NCI-H226 (cell line): ENCODE measurements around the gene GPR78.

Source experiments
- DNase-seq: peaks from one replicate; pipeline ENCODE4 v3.0.0-alpha.2; 2015

The GPR78 gene

GRCh38 chr4:8580321-8581093 is at the start of gene GPR78:
Gene GPR78, plus strand, starts transcription at chr4:8580392. Its CDS starts 591 bp downstream, at chr4:8580983.
- no peak for DNase-seq

GRCh38 chr4:8532245-8532781 is 47.9 kb upstream of the GPR78 start:
- DNase-seq: no peak

GRCh38 chr4:8533274-8533865 is 46.8 kb upstream of the GPR78 start:
- DNase-seq: no peak

GRCh38 chr4:8534129-8534528 is 46.1 kb upstream of the GPR78 start:
- DNase-seq: peak; percentile 53

- no peak for DNase-seq
Measured at GRCh38 chr4:8534611-8535010, 45.6 kb upstream of the GPR78 start.

GRCh38 chr4:8536467-8536866 is 43.7 kb upstream of the GPR78 start:
- DNase-seq: no peak

GRCh38 chr4:8537041-8537461 is 43.1 kb upstream of the GPR78 start:
- peak; percentile 73 for DNase-seq

- no peak for DNase-seq
Measured at GRCh38 chr4:8538076-8538702, 42.0 kb upstream of the GPR78 start.

GRCh38 chr4:8538703-8539567 is 41.3 kb upstream of the GPR78 start:
- peak; percentile 51 for DNase-seq

- DNase-seq: no peak
Measured at GRCh38 chr4:8539661-8540060, 40.5 kb upstream of the GPR78 start.

GRCh38 chr4:8540072-8540471 is 40.1 kb upstream of the GPR78 start:
- DNase-seq: no peak

- no peak for DNase-seq
Measured at GRCh38 chr4:8540586-8540985, 39.6 kb upstream of the GPR78 start.

GRCh38 chr4:8540991-8541390 is 39.2 kb upstream of the GPR78 start:
- DNase-seq: no peak

- no peak for DNase-seq
Measured at GRCh38 chr4:8541981-8542715, 38.0 kb upstream of the GPR78 start.

- no peak for DNase-seq
Measured at GRCh38 chr4:8542776-8543525, 37.2 kb upstream of the GPR78 start.

GRCh38 chr4:8543623-8544022 is 36.6 kb upstream of the GPR78 start:
- no peak for DNase-seq

- no peak for DNase-seq
Measured at GRCh38 chr4:8544282-8544681, 35.9 kb upstream of the GPR78 start.

- no peak for DNase-seq
Measured at GRCh38 chr4:8544741-8545438, 35.3 kb upstream of the GPR78 start.

GRCh38 chr4:8545439-8545765 is 34.8 kb upstream of the GPR78 start:
- no peak for DNase-seq

GRCh38 chr4:8546766-8547107 is 33.5 kb upstream of the GPR78 start:
- no peak for DNase-seq
